Endothelial cell of umbilical vein (primary cell): ENCODE data around the gene ATF3. TPM values are rescaled to one million over a fixed set of nuclear protein-coding genes. Genes with fewer than 3 reads are reported as not detected.

Experiments used
- BruUV-seq: library from RNA; stranded (reverse); fragments of 400-500 nt; replicated peaks from 2 replicates; lab custom pipeline; 2021; lab: Mats Ljungman, UMichigan
- CTCF ChIA-PET: fragments of 300-600, 350-600 bp; sonication (Branson Sonifier 250); formaldehyde crosslinking; loops from one replicate; lab custom pipeline; 2021; ENCODE audit warnings: antibody characterized with exemption, inconsistent platforms; lab: Charles Lee
- POLR2A ChIA-PET: fragments of 300-600, 350-600 bp; sonication (Branson Sonifier 250); formaldehyde crosslinking; loops from one replicate; lab custom pipeline; 2021; ENCODE audit warnings: antibody characterized with exemption, inconsistent platforms; lab: Charles Lee
- DNase-seq: peaks from one replicate; pipeline ENCODE4 v3.0.0-alpha.2; 2011; ENCODE audit warnings: low read depth, low spot score
- FAIRE-seq: peaks from 2 replicates; lab custom pipeline; 2011; peaks lifted over from hg19 to GRCh38; lab: Jason Lieb, UNC
- H2AFZ ChIP-seq: 2 replicates; pipeline ENCODE4 v1.6.0; 2012; ENCODE audit warnings: low read depth, low read length, control low read depth, inconsistent platforms
- H3K27ac ChIP-seq: 2 replicates; pipeline ENCODE4 v1.5.1; 2011; ENCODE audit warnings: low read depth, mild to moderate bottlenecking, control low read depth, low read length, moderate library complexity; ENCODE audit not compliant: insufficient read depth
- H3K27me3 ChIP-seq, 2 experiments: 2 replicates each; pipeline versions ENCODE4 v1.6.0 to v1.6.1; 2011; ENCODE audit warnings: low read length in 2 of 2, mixed read lengths in 1 of 2; ENCODE audit not compliant: control insufficient read depth in 2 of 2, insufficient read depth in 2 of 2
- H3K36me3 ChIP-seq, 2 experiments: 2 replicates in 1 of 2; 3 replicates in 1 of 2; pipeline ENCODE4 v1.5.1; 2011; ENCODE audit warnings: low read length in 2 of 2, mild to moderate bottlenecking in 1 of 2, moderate library complexity in 1 of 2; ENCODE audit not compliant: control insufficient read depth in 2 of 2, insufficient read depth in 2 of 2; ENCODE audit errors: extremely low read depth in 1 of 2
- H3K4me1 ChIP-seq: 3 replicates; pipeline ENCODE4 v1.5.1; 2011; ENCODE audit warnings: mild to moderate bottlenecking, low read length; ENCODE audit not compliant: control insufficient read depth, insufficient read depth; ENCODE audit errors: extremely low read depth
- H3K4me2 ChIP-seq: 2 replicates; pipeline ENCODE4 v1.6.1; 2011; ENCODE audit warnings: low read length, control low read depth, mixed read lengths; ENCODE audit not compliant: insufficient read depth
- H3K4me3 ChIP-seq, 3 experiments: fragments of 200-600 bp in 1 of 3; sonication (generic), shearing (Covaris generic) in 1 of 3; replicated peaks in 1 of 3; 2 replicates each; pipeline ENCODE4 v1.5.1; 2011 to 2016; ENCODE audit warnings: control low read depth in 3 of 3, low read length in 3 of 3, mild to moderate bottlenecking in 2 of 3, inconsistent platforms in 1 of 3, low read depth in 1 of 3, moderate library complexity in 1 of 3; ENCODE audit not compliant: insufficient read depth in 1 of 3
- H3K79me2 ChIP-seq: 2 replicates; pipeline ENCODE4 v1.6.0; 2012; ENCODE audit warnings: low read length, inconsistent platforms; ENCODE audit not compliant: control insufficient read depth, insufficient read depth
- H3K9ac ChIP-seq: replicated peaks from 2 replicates; pipeline ENCODE3; 2011; ENCODE audit warnings: low read length, control low read depth; ENCODE audit not compliant: insufficient read depth; ENCODE audit errors: extremely low read depth
- H3K9me1 ChIP-seq: replicated peaks from 3 replicates; pipeline ENCODE4 v1.6.0; 2011; ENCODE audit warnings: mild to moderate bottlenecking, low read length; ENCODE audit not compliant: control insufficient read depth, insufficient read depth; ENCODE audit errors: extremely low read depth
- H3K9me3 ChIP-seq: replicated peaks from 2 replicates; pipeline ENCODE4 v1.5.1; 2012; ENCODE audit warnings: low read length, inconsistent platforms; ENCODE audit not compliant: control insufficient read depth, insufficient read depth
- H4K20me1 ChIP-seq: replicated peaks from 2 replicates; pipeline ENCODE3; 2011; ENCODE audit warnings: mild to moderate bottlenecking, low read length; ENCODE audit not compliant: control insufficient read depth, insufficient read depth; ENCODE audit errors: extremely low read depth
- EZH2 ChIP-seq: IDR thresholded peaks from 2 replicates; pipeline ENCODE4 v1.6.1; 2012; ENCODE audit warnings: borderline replicate concordance, low read depth, mild to moderate bottlenecking, moderate library complexity, low read length, inconsistent platforms; ENCODE audit not compliant: severe bottlenecking
- FOS ChIP-seq: IDR thresholded peaks from 2 replicates; pipeline ENCODE4 v1.6.1; 2011; ENCODE audit warnings: mild to moderate bottlenecking, low read length, moderate library complexity, borderline replicate concordance; ENCODE audit not compliant: insufficient read depth
- GATA2 ChIP-seq: IDR thresholded peaks from 2 replicates; pipeline ENCODE4 v1.7.0; 2011; ENCODE audit warnings: low read depth, mild to moderate bottlenecking, moderate library complexity, mixed read lengths, low read length; ENCODE audit not compliant: insufficient read length, insufficient read depth
- JUN ChIP-seq: IDR thresholded peaks from 2 replicates; pipeline ENCODE4 v1.6.1; 2011; ENCODE audit warnings: borderline replicate concordance, low read depth; ENCODE audit not compliant: insufficient read length, insufficient read depth
- MYC ChIP-seq: IDR thresholded peaks from one replicate; pipeline ENCODE4 v1.6.1; 2011; ENCODE audit warnings: mild to moderate bottlenecking, low read depth, low read length
- POLR2A ChIP-seq: IDR thresholded peaks from 2 replicates; pipeline ENCODE4 v1.6.1; 2012; ENCODE audit warnings: low read depth, mild to moderate bottlenecking, control low read depth, low read length
- dilution Hi-C: fragments of 300-500 bp; cut with MboI; formaldehyde crosslinking; loops from one replicate; pipeline ENCODE4 v1.15.0; 2019; ENCODE audit warnings: low sequenced_read_pairs; ENCODE audit not compliant: extremely low pct_ligation_motif_present
- intact Hi-C: fragments of 100-400 bp; cut with micrococcal nuclease; formaldehyde crosslinking; loops from one replicate; pipeline ENCODE4 v1.10.0; 2022
- polyA plus RNA-seq, 4 experiments: library from polyadenylated mRNA; depleted of rRNA in 3 of 4; stranded (reverse) in 3 of 4; unstranded in 1 of 4; fragments of >200 nt; gene quantifications; 2 replicates each; pipeline versions ENCODE4 v1.2.1 to v1.2.3, GENCODE V29; 2011 to 2012; ENCODE audit warnings: missing spikeins in 1 of 4
- total RNA-seq: library from RNA; stranded (reverse); gene quantifications from 2 replicates; pipeline ENCODE4 v1.2.3, GENCODE V29; 2021
- TF ChIP-seq, protein P1 (sequence below): IDR thresholded peaks from 2 replicates; pipeline ENCODE4 v1.6.1; 2011; ENCODE audit not compliant: insufficient read depth, insufficient read length

ATF3 gene
- total and polyA plus RNA-seq, 2 donors (not counting 3 experiments of a cell fraction or from before 2014, with no cell fraction given), result 6.1 to 17.1 TPM

DNA sequence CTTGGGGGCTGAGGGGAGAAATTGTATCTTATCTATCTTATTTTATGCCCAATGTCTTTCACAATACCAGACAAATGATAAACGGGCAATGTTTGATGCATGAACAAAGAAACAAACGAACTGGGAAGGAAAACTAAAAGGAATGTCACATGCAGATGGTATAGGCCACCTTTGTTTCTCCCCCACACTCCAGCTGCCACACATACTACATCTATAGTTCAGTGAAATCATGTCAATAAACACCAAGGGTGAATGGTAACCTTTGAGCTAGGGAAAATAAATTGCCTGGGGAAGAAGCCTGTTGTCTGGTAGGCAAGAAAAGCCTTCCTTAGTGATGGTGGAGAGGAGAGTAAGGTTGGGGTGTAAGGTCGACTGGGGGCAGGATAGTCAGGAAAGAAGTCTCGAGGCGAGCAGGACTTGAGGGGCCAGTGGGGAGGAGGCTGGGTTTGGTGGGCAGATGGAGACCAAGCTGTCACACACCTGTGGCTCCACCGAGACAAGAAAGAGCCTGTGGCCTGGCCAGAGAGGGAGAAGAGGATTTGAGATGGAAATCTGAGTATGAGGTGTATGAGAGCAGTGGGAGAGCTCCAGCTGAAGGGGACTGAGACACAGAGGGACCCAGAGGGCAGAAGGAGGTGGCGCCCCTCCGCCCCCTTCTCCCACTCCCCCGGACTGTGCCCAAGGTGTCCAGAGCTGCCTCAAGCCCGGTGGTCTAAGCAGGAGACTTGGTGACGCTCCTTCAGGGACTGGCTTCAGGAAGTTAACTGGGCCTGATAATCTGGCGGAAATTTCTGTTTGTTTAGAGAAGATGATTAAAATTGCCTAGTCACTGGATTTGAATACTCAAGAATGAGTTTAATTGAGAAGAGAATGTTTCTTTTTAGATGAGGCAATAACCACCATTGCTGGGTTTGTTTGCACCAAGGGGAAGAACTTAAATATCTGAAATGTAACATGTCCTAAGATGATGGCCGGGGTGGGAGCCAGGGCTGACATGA, 37.3 kb downstream of the ATF3 start:
- ChIA-PET POLR2A (interaction anchor here (1.0 kb wide), 1 partner anchor 37 kb away, joined by 3 read pairs; the partner anchor contains the start of gene ATF3), CTCF (interaction anchor here (1.3 to 4.1 kb wide), 2 partner anchors 19 to 21 kb away, joined by 3 to 23 read pairs; no protein-coding TSS in a partner anchor)
- intact Hi-C loops, result no loop called here
- Histone ChIP-seq H3K79me2 (no peaks in the 10 kb centered on the region), H2AFZ (peak overlapping the region; percentile 34), H3K4me2 (no peak overlapping the region), H3K4me1 (peaks cover 10% of the 10 kb centered on the region), H4K20me1 (no peaks in the 10 kb centered on the region), H3K9me1 (no peaks in the 10 kb centered on the region), H3K4me3 (no peak overlapping the region), H3K27me3 (peaks cover 0 to 2% of the 10 kb centered on the region in 2 experiments), H3K27ac (no peak overlapping the region), H3K9ac (no peak overlapping the region), H3K36me3 (no peaks in the 10 kb centered on the region), H3K9me3 (no peaks in the 10 kb centered on the region)
- BruUV-seq, result no TSS peak
- dilution Hi-C loops, result no loop called here
- peak; percentile 45 for TF ChIP-seq GATA2
- TF ChIP-seq, protein P1, sequence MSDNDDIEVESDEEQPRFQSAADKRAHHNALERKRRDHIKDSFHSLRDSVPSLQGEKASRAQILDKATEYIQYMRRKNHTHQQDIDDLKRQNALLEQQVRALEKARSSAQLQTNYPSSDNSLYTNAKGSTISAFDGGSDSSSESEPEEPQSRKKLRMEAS, result no peak
- FAIRE-seq (no peak), DNase-seq (no peak)

DNA sequence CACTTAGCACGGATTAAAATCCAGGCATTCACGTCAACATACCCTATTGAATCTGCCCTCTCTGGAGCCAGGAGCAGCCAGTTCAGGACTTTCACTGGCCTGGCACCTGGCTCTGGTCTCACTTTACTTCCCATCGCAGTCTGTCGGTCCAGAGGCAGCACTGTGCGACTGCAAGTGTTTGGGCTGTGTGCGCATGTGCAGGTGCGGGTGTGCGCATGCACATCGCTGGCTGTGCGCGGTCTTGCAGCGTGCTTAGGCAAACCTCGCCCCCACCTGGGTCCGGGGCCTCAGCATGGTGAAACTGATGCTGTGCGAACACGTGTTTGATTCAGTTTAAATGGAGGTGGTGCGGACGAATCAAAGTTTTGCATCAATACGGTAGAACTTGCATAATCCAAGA, 38.0 kb downstream of the ATF3 start:
- Histone ChIP-seq H3K4me1 (peaks cover 10% of the 10 kb centered on the region), H3K9me1 (no peaks in the 10 kb centered on the region), H3K9ac (no peak overlapping the region), H3K27me3 (no peaks in the 10 kb centered on the region), H3K79me2 (no peaks in the 10 kb centered on the region), H3K36me3 (no peaks in the 10 kb centered on the region), H3K4me3 (no peak overlapping the region), H3K9me3 (no peaks in the 10 kb centered on the region), H2AFZ (peak overlapping the region; percentile 34), H3K4me2 (no peak overlapping the region), H4K20me1 (no peaks in the 10 kb centered on the region), H3K27ac (no peak overlapping the region)
- TF ChIP-seq MYC (no peak), JUN (no peak), POLR2A (no peak), FOS (no peak), EZH2 (no peak)
- TF ChIP-seq, protein P1, result no peak
- DNase-seq, result no peak
- no peak for FAIRE-seq
- POLR2A ChIA-PET, result no interaction called here
- dilution Hi-C loops (no loop called here), intact Hi-C loops (no loop called here)
- CTCF ChIA-PET, result interaction anchor here (2.8 to 4.1 kb wide), 2 partner anchors 19 kb away, joined by 17 to 23 read pairs; no protein-coding TSS in a partner anchor
- BruUV-seq, result no TSS peak
